Urothelium cell line (cell line): ENCODE data around the gene PTGR3.

Experiments
- DNase-seq: peaks from one replicate; pipeline ENCODE4 v3.0.0; 2011; ENCODE audit warnings: low spot score, mixed read lengths
- FAIRE-seq: peaks from 2 replicates; lab custom pipeline; 2011; peaks lifted over from hg19 to GRCh38; lab: Jason Lieb, UNC

The PTGR3 gene

DNA sequence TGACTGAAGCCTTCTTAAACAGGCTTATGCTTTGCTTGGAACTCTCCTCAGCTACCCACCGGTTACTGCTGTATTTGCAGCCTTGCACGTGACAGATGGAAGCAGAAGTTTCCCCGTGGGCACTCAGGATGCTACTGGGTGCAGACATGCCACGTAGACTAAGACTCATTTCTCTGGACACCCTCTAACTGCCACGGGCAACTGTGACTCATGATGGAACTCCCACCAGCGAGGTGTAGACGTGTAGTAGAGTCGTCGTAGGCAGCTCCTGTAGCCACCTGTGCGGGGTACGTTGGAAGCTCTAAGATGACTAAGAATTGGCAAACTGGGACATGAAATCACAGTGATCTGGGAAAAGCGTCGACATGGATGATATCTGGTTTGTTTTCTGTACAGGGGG, 29.2 kb upstream of the PTGR3 start:
- no peak for FAIRE-seq
- DNase-seq: no peak

DNA sequence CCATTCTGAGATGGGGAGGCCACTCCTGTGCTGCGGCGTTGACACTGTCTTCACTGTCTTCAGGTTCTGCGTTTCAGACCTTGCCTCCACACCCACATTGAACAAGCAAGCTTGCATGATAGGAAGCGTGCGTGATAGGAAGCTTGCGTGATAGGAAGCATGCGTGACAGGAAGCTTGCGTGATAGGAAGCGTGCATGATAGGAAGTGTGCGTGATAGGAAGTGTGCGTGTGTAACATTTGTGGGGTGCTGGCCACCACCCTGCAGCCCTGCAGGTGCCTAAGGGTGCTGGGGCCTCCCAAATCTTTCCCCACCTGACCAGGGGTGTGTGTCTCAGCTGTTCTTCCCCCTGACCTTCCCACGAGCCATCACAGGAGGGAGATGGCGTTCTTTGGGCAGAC, 27.0 kb upstream of the PTGR3 start:
- no peak for DNase-seq
- no peak for FAIRE-seq

DNA sequence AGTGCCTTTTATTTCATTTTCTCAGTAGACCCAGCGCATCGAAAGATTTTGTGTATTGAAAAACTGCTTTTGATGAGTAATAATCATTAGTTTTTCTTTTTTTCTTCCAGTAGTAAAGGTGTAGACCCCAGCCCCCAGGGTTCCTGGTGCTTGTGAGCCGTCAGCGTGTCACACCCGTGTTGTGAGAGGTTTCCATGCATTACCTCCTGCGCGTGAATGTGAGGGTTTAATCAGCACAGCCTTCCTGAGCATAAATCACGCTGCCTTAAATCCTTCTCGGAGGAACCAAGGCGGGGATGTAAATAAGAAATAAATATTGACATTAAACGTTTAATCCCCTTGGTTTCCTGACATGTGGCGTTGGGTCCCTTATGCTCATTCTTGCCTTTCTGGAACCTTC, 26.0 kb upstream of the PTGR3 start:
- FAIRE-seq (no peak), DNase-seq (no peak)

DNA sequence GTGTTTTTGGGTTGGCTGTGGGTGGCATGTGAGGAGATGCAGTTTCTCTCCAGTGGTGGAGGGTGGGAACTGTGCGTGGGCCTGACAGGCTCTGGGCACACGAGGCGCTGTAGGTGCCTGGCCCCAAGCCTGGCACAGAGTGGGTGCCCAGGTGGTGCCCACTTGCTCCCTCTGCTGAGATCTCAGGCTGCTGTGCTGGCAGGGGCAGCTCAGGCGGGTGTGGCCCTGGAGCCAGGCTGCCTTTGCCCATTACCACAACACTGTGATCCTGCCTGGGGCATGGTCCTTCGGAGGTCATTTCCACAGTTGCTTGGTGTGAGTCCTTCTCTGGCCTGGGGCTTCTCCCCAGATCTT, 22.1 kb upstream of the PTGR3 start:
- FAIRE-seq: no peak
- no peak for DNase-seq

DNA sequence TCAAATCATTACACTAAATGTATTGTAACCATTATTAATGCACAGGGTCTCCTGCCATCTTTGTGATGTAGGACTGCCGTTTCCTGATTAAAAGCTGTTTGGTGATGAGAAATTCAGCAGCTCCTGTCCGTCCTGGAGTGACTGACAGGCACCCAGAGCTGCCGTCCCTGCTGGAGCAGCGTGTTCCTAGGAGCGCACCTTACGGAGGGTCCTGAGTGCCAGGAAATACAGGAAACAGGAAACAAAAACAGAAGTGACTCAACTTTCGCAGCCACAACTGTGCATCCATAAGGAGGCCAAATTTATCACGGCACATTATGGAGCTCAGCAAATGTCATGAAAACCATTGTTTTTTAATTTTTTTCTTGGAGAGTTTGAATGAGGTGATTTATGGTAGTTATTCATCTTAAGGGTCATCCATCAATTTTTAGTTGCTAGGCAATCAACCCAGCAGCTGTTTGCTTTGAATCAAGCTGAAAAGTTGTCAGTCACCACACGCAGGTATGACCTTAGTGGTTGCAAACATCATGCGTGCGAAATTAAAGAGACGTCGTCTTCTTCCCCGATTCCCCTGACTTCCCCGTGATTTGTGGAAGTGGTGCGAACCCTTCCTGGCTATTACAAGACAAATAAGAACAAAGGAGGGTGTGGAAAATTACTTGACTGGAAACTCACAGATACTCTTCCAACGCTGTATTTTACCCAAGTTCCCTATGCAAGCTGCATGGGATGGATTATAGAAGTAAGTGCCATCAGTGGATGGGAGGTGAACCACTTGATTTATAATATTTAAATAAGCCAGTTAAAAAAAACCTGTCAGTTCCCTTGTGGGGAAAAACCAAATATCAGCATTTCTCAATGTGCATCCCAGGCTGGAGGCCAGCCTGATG, 21.5 kb upstream of the PTGR3 start:
- no peak for DNase-seq
- FAIRE-seq: no peak

DNA sequence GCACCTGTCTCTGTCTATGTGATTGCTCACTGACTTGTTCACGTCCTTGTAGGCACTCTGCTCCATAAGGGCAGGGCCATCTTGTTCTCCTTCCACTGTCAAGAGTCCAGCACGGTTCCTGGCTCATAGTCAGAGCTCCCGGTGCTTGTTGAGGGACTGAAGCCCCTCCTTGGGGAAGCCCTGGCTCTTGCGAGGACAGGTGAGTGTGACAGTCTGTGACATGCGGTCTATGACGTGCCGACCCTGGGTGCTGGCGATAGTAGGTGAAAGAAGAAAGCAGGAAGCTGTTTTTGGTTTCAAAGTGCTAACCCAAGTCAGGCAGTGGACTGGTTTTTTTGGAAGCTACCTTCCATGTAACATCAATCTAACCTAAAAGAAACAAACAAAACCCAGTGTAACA, 20.5 kb upstream of the PTGR3 start:
- DNase-seq (no peak), FAIRE-seq (no peak)

DNA sequence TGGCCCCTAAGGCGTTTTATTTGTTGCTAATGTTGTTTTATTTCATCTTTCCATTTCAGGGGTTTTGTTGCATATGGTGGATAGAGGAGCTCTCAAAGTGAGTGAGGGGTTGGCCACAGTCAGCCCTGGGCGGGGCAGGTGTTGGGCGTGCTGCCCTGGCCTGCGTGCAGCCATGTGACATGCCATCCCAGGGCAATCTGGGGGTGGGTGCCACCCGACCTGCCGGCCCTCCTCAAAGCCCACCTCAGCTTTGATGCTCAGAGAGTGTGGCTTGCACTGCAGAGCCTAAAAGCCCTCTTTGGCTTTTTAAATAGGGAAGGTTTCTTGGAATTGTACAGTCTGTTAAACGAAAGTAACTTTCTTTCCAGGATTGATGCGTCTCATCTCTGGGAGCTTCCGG, 20.0 kb upstream of the PTGR3 start:
- no peak for FAIRE-seq
- no peak for DNase-seq

DNA sequence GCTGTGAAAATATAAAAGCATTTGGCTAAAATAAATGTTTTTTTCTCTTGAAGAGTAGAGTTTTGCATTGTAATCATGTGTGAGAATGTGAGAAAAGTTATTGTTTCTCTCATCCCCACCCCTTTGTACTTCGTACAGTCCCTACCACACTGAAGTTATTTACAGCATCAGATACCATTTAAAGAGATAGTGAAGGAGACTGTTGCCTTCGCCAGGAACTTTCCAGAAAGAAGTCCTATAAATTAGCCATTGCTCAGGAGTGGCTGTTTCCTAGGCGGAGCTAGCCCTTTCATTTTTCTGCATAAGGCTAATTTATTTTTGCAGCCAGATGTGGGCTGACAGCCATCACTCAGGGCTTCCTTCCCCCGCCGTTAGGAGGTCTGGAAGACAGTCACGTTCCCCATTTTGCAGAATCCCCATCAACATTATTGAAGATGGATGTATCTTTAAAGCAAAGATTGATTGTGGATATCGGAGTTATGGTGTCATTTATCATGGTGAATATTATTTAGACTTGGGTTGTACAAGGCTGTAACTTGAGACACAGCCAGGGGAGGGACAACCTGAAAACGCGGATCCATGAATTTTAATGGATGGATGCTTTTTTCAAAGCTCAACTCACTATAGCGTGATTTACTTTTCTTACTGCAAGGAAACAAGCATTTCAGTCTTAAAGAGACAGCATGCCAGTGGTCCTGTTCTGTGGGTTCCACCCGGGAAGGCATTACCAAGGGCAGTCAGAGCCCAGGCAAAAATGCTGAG, 18.8 kb upstream of the PTGR3 start:
- DNase-seq (no peak), FAIRE-seq (no peak)

DNA sequence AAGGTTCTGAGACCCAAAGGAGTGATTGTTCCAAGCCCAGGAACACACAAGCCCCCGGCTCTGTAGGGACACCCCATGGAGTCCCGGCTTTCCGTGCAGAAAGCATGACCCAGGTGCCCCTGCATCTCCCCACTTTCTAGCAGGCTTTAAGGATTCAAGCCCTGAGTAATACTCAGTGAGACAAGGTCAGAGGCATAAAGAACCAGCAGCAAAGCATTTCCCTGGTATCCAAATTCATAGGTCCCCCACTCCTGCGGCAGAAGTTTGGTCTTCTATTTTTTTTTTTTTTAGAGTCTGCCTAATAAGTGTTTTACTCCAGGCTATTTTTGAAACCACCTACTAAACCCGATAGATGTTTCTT, 18.0 kb upstream of the PTGR3 start:
- no peak for DNase-seq
- FAIRE-seq: no peak

DNA sequence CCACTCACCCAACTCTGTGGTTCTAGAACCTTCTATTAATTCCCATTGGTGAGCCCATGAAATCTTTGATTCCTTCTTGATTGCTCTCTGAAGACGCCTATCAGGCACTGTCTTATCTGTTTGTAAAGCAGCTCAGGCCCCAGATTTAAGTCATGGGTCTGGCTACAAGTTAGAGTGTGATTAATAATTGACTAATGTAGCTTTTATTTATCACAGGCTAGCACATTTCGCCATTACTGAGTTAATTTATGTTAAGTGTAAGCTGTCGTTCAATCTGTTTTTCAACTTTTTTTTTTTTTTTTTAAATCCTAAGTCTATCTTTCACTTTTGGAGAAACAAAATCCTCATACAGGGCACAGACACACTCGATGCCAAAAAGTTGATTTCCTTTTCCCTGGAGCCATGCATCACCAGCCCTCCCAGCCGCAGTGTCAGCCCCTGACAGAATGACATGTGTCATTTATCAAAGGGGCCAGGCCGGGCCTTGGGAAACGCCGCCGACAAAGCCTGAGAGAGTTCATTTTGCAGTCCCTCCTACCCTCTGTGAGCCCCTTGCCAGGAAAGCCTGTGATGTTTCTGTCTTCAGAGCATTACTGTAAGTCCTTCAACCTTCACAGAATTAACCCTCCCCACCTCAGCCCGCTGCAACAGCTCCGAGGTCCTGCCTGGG, 17.5 kb upstream of the PTGR3 start:
- FAIRE-seq (no peak), DNase-seq (no peak)

DNA sequence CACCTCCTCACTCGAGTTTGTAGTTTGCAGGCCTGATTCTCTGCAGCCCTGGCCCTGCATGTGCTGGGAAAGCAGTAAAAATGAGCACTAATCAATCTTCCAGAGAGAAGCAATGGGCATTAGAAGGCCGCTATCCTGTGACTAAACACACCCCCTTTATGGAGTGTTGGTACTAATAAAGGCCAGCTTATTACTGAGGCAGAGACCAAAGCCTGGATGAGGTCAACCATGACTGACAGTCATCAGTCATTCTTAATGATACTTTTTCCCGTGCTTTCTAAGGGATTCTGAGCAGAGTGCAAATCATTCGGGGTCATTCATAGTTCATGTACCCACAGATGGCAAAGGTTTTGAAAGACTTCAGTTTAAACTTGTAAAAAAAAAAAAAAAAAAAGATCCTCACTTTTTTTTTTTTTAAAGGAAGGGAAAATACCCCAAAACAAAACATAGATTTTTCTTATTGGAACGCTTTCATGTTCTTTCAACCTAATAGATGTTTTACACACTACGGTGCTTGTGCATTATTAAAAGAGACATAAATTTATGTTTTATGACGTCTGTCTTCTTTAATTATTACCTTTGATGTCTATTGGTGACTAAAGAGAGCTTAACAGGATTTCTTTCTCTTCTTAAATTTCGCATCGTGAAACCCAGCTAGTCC, 14.9 kb upstream of the PTGR3 start:
- DNase-seq (no peak), FAIRE-seq (no peak)

DNA sequence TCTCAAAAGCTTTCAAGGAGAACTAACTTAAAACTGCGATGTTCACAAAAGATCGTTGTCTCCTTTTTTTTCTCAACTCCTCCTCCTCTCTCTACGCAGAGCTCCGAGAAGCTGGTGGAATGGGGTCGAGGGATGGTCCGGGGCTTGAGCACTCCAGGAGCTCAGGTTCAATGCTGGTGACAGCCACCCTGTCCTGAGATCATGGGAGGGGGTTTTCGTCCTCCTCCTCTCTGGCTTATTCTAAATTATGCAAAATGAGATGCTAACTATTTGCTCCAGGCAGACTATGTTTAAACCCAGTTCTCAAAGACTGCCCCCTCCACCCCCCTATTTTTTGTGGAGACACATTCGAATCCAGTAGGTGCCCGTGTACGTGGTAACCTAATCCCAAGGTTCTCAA, 13.5 kb upstream of the PTGR3 start:
- DNase-seq (no peak), FAIRE-seq (no peak)

DNA sequence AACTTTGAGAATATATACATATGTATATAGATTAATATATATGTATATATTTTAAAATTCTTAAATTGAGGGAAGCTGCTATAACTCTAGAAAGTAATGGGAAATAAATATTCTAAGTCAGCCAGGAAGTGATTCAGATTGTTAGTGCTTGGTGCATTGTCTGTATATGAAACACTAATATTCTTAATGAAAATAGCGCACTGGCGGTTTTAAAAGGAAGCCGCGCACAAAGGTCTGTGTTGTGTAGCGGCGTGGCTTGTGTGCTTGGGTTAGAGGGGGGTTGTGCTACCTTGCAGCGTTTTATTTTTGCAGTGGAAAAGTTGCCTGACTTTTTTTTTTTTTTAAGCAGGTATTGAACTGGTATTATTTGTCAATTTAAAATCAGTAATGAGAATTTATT, 13.0 kb upstream of the PTGR3 start:
- FAIRE-seq (no peak), DNase-seq (no peak)

DNA sequence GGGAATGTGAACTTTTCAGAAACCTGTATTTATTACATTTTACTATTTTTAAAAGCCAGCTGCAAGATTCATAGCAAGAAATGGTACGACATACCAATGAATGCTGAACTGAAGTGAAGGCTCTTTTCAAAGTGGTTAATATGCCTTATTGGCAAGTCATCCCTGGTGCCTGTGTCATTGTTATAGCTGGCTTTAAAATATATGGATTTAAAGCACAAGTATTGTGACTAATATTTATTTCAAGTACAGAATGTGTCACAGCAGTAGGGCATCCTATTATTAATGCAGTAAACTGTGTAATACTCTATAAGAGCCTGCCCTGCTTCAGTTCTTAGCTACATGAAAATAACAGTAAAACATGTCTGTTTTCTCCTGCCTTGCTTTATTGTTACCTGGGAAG, 12.5 kb upstream of the PTGR3 start:
- no peak for DNase-seq
- no peak for FAIRE-seq

DNA sequence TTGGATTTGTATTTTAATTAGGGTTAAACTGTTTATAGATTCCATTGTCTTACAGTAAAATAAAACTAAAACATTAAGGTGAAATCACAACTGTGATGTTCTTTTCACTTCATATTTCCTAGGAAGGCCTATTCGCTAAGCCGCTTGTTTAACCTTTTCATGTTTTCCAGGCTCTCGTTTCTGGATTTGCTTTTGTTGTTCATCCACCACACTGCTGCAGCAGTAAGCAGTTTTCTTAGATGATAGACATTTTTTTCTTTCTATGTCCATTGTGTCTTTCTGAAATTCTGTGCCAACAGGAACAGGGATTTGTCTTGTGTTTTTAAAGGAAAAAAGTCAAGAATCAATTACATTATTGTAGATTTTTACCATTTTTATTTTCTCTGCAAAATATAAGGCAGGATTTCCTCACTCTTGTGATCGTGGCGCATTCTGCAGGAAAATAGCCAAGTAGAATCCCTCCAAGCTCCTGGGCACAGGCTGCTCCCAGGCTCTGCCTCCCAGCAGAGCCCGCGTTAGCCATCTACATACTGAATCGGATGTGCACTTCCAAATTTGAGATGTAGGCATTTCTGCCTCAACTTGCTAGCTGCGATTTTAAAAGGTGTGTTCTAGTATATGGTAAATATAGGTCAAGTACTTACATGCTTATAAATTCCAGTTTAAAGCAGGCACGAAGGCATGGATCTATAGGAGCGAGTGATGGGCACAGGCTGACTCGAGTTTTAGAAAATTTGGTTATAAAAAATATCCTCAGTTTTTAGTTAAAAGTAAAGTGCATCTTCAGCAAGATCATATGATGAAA, 11.8 kb upstream of the PTGR3 start:
- DNase-seq (no peak), FAIRE-seq (no peak)

DNA sequence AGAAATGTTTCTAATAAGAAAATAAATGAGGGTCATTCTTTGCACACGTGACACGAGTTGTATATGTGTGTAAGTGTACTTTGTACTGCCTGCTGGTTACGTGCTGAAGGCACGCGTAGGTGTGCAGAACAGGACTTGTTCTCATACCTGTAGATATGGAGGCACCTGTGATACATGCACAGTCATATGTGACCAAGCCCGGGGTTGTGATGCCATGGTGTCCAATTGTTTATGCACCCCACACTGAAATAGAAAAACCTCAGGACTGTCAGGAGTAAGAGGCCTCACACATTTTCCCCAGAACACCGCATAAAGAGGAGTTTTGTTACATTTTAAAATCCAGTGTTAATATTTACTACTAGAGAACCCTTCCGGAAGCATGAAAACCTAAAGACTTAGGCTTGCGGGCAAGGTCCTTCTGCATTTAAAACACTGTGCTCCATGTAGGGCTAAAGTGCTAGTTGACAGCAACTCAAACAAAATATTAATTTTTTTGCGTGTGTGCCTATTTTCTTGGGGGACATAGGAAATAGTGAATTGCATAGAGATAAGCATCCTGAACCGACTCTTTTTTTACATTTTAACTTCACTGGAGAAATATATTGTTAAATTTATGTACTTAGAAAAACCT, 10.9 kb upstream of the PTGR3 start:
- no peak for FAIRE-seq
- no peak for DNase-seq

DNA sequence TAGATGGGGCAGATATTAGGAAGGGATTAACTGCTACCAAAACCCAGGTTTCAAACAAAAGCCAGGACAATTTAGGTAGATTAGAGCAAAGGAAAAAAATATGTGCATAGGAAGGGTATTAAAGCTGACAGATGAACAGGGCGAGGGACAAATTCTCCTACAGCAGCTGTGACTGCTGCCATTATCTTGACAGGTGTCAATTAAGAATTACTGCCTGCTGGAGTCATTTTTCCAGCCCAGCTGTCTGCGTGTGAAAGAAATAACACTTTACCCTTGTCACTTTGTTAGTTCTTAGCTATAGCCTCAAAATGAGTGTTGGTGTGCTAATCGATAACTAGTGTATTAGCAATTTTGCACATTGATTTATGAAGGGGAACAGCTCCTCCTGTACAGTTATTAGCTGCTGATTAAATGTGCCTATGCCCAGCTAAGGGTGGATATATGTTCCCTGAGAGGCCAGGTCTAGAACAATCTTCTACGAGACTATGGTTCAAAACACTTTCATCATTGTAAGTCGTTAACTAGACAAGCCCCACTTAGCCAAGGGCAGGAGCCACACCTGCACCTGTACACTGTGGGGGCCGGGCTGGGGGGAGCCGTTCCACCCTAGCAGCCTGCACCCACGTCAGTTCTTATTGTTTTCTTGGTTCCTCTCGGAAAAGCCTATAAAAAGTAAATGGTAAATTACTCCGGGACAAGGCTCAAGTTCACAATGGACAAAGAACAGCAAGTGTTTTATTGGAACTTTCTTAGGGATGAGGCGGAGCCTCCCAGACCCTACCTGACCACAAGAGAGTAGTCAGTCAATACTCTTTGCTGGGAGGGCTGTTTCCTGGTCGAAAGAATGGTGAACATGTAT, 9.4 kb upstream of the PTGR3 start:
- FAIRE-seq: no peak
- no peak for DNase-seq

DNA sequence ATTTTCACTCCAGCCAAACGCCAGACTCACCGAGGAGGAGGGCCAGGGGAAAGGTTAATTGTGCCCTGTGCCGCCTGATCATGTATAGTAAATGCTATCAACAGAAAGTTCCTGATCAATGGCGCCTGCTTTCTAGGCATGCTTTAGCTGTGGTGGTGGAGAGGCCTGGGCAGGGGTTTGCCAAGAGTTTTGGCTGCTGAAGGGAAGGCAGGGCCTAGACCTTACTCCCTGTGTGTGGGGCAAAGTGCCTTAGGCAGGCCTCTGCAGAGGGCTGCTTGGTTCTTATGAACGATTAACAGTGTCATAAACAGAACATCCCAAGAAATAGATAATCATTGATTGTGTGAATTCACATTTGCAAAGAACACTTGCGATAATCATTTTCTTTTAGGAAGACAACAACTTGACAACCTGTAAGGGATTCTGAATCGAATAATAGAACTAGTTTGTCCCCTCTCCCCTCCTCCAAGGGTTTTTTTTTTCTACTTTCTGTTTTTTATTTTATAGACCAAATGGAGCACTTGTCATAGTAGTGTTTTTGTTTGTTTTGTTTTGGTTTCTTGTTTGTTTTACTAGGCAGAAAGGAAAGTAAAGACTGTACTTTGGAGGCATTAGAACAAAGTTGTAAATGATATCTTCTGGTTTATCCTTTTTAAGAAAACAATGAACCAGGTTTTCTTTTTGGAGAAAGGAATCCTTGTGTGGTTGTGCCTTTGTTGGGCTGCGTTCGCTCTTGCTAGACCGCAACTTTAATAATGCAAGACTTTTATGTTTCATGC, 8.2 kb upstream of the PTGR3 start:
- DNase-seq (no peak), FAIRE-seq (no peak)
